Dermis microvascular lymphatic vessel endothelial cell (primary cell): ENCODE measurements around the gene FOXP4. TPM values are rescaled to one million over a fixed set of nuclear protein-coding genes. Genes with fewer than 3 reads are reported as not detected.

Source experiments
- DNase-seq, 2 donors: peaks; one replicate each; pipeline versions ENCODE4 v3.0.0 to v3.0.0-alpha.2; 2010; ENCODE audit warnings: low read depth in 2 of 2
- total RNA-seq: library from RNA; depleted of rRNA; stranded (reverse); fragments of >200 nt; gene quantifications from 2 replicates; pipeline ENCODE4 v1.2.1, GENCODE V29; 2014

The FOXP4 gene
- 3.2 and 5.8 TPM in 2 replicates for total RNA-seq

GRCh38 chr6:41545703-41546474, at the start of gene FOXP4:
Gene FOXP4, plus strand, starts transcription at chr6:41546381. Its CDS starts 19,380 bp downstream, at chr6:41565761.
- peak; percentile 88 to 95 for DNase-seq

GRCh38 chr6:41497573-41497972, 48.6 kb upstream of the FOXP4 start:
- no peak for DNase-seq

GRCh38 chr6:41497994-41498393, 48.2 kb upstream of the FOXP4 start:
- DNase-seq = no peak

- no peak for DNase-seq
Observed at GRCh38 chr6:41498968-41499599, 47.1 kb upstream of the FOXP4 start.

- DNase-seq = no peak
Observed at GRCh38 chr6:41500561-41500960, 45.6 kb upstream of the FOXP4 start.

GRCh38 chr6:41502566-41502916, 43.6 kb upstream of the FOXP4 start:
- DNase-seq = no peak

- no peak for DNase-seq
Observed at GRCh38 chr6:41502917-41503671, 43.1 kb upstream of the FOXP4 start.

GRCh38 chr6:41503827-41504465, 42.2 kb upstream of the FOXP4 start:
- DNase-seq = peak in 1 of 2 donors; percentile 36

- DNase-seq = peak in 1 of 2 donors; percentile 15
Observed at GRCh38 chr6:41504466-41505121, 41.6 kb upstream of the FOXP4 start.

- peak; percentile 64 to 72 for DNase-seq
Observed at GRCh38 chr6:41505122-41506049, 40.8 kb upstream of the FOXP4 start.

GRCh38 chr6:41508479-41508878, 37.7 kb upstream of the FOXP4 start:
- no peak for DNase-seq

GRCh38 chr6:41509580-41509979, 36.6 kb upstream of the FOXP4 start:
- no peak for DNase-seq

- DNase-seq = no peak
Observed at GRCh38 chr6:41511443-41512060, 34.6 kb upstream of the FOXP4 start.

GRCh38 chr6:41512146-41512701, 34.0 kb upstream of the FOXP4 start:
- DNase-seq = no peak

- no peak for DNase-seq
Observed at GRCh38 chr6:41515995-41516394, 30.2 kb upstream of the FOXP4 start.

GRCh38 chr6:41518118-41518517, 28.1 kb upstream of the FOXP4 start:
- DNase-seq = no peak

GRCh38 chr6:41519305-41519744, 26.9 kb upstream of the FOXP4 start:
- no peak for DNase-seq

- no peak for DNase-seq
Observed at GRCh38 chr6:41519745-41520699, 26.2 kb upstream of the FOXP4 start.
